Type B pancreatic cell (in vitro differentiated cells): ENCODE data around the gene IRGC. TPM values are rescaled to one million over a fixed set of nuclear protein-coding genes. Genes with fewer than 3 reads are reported as not detected.

Source experiments
- DNase-seq: peaks from one replicate; pipeline ENCODE4 v3.0.0; 2021; ENCODE audit warnings: mixed read lengths; ENCODE audit not compliant: unreplicated experiment; ENCODE audit errors: extremely low spot score
- H3K27ac Mint-ChIP-seq: 2 replicates; pipeline ENCODE4 v1.8.0; 2021; ENCODE audit warnings: mild to moderate bottlenecking, mixed read lengths
- H3K27me3 Mint-ChIP-seq: 2 replicates; pipeline ENCODE4 v1.8.0; 2021; ENCODE audit warnings: mixed read lengths
- H3K36me3 Mint-ChIP-seq: 2 replicates; pipeline ENCODE4 v1.8.0; 2021; ENCODE audit warnings: mixed read lengths
- H3K4me1 Mint-ChIP-seq: one replicate; pipeline ENCODE4 v1.8.0; 2021; ENCODE audit warnings: mixed read lengths; ENCODE audit not compliant: unreplicated experiment
- H3K4me3 Mint-ChIP-seq: 2 replicates; pipeline ENCODE4 v1.8.0; 2021; ENCODE audit warnings: mild to moderate bottlenecking, mixed read lengths
- H3K9me3 Mint-ChIP-seq: 2 replicates; pipeline ENCODE4 v1.8.0; 2021; ENCODE audit warnings: mixed read lengths
- total RNA-seq: library from RNA; stranded (reverse); gene quantifications from 2 replicates; pipeline ENCODE4 v1.2.1, GENCODE V29; 2021; ENCODE audit warnings: low replicate concordance
- TF ChIP-seq, protein P1 (sequence below): fragments of 200-600 bp; sonication (generic); conservative IDR thresholded peaks from 2 replicates; pipeline ENCODE4 v1.5.0; 2021; ENCODE audit warnings: antibody characterized with exemption, mild to moderate bottlenecking

IRGC gene
- total RNA-seq, 1 donor from 2014 or later = not detected

DNA sequence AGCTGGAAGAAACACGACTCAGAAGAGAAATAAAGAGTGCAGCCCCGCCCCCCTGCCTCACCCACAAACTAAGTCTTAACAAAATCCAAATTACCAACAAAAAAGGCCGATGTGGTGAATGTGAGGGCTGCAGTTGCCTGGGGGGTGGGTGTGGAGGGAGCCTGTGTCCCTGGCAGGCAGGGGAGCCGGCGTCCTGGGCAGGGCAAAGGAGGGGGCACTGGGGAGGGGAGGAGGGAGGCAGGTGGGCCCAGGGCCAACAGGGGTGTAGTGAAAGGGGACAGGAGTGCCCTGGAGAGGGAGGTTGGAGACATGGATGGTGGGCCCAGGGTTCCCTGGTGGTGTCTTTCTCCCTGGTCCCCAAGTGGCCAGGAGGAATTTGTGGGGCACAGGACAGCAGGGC is 4.0 kb downstream of the IRGC start:
- TF ChIP-seq, protein P1, sequence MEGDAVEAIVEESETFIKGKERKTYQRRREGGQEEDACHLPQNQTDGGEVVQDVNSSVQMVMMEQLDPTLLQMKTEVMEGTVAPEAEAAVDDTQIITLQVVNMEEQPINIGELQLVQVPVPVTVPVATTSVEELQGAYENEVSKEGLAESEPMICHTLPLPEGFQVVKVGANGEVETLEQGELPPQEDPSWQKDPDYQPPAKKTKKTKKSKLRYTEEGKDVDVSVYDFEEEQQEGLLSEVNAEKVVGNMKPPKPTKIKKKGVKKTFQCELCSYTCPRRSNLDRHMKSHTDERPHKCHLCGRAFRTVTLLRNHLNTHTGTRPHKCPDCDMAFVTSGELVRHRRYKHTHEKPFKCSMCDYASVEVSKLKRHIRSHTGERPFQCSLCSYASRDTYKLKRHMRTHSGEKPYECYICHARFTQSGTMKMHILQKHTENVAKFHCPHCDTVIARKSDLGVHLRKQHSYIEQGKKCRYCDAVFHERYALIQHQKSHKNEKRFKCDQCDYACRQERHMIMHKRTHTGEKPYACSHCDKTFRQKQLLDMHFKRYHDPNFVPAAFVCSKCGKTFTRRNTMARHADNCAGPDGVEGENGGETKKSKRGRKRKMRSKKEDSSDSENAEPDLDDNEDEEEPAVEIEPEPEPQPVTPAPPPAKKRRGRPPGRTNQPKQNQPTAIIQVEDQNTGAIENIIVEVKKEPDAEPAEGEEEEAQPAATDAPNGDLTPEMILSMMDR = no peak
- no peaks in the 10 kb centered on the region for H3K36me3 Mint-ChIP-seq
- H3K27me3 Mint-ChIP-seq = no peaks in the 10 kb centered on the region
- H3K27ac Mint-ChIP-seq = no peak overlapping the region
- H3K9me3 Mint-ChIP-seq = no peaks in the 10 kb centered on the region
- no peak overlapping the region for H3K4me3 Mint-ChIP-seq
- no peak for DNase-seq
- no peaks in the 10 kb centered on the region for H3K4me1 Mint-ChIP-seq

DNA sequence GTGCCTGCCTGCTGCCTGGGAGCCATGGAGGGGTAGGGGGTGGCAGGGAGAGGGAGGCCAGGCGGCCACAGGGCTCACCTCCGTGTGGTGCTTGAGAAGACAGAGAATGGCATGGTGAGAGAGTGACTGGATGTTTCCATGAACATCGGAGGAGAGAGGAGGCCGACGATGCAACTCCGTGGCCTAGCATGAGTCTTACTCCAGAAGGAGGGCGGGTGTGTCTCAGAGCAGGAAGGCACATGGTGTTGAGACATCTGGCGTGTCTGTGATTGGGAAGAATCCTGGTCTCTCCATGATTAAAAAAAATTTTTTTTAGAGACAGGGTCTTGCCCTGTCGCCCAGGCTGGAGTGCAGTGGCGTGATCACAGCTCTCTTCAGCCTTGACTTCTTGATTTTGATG is 5.1 kb downstream of the IRGC start:
- no peaks in the 10 kb centered on the region for H3K36me3 Mint-ChIP-seq
- no peaks in the 10 kb centered on the region for H3K9me3 Mint-ChIP-seq
- no peak overlapping the region for H3K27ac Mint-ChIP-seq
- no peaks in the 10 kb centered on the region for H3K4me1 Mint-ChIP-seq
- TF ChIP-seq, protein P1 = no peak
- H3K27me3 Mint-ChIP-seq = no peaks in the 10 kb centered on the region
- DNase-seq = no peak
- no peak overlapping the region for H3K4me3 Mint-ChIP-seq

DNA sequence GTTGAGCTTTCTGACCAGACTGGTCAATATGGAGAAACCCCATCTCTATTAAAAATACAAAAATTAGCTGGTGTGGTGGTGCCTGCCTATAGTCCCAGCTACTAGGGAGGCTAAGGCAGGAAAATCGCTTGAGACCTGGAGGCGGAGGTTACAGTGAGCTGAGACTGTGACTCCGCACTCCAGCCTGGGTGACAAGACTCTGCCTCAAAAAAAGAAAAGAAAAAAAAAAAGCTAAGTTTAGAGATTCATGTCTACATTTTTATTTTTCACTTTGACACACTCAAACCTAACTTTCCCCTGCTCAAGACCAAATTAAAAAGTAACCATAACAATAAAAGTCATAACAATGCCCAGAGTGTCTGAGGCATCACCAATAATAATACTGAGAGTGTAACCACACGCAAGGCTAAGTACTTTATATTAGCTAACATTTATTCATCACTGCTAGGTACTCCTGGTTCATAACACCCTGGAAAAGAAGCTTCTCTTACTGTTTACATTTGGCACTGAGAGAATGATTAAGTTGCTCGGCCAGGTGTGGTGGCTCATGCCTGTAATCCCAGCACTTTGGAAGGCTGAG is 5.7 kb downstream of the IRGC start:
- Mint-ChIP-seq H3K27me3 (no peaks in the 10 kb centered on the region), H3K36me3 (peaks cover under 1% of the 10 kb centered on the region), H3K4me3 (no peak overlapping the region), H3K9me3 (no peaks in the 10 kb centered on the region), H3K27ac (no peak overlapping the region), H3K4me1 (no peaks in the 10 kb centered on the region)
- DNase-seq = no peak
- TF ChIP-seq, protein P1 = no peak

DNA sequence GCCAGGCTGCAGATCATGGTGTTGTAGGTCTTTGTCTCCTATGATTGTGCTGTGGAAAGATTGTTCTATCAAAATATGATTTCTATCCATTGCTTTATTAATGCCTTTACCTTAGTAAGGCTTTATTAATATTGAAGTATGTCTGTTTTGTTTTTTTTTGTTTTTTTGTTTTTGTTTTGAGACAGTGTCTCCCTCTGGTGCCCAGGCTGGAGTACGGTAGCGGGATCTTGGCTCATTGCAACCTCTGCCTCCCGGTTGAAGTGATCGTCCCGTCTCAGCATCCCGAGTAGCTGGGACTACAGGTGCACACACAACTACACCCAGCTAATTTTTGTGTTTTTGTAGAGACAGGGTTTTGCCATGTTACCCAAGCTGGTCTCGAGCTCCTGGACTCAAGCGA is 7.7 kb downstream of the IRGC start:
- H3K9me3 Mint-ChIP-seq = no peaks in the 10 kb centered on the region
- no peaks in the 10 kb centered on the region for H3K27me3 Mint-ChIP-seq
- H3K4me3 Mint-ChIP-seq = no peak overlapping the region
- DNase-seq = no peak
- H3K4me1 Mint-ChIP-seq = no peaks in the 10 kb centered on the region
- TF ChIP-seq, protein P1 = peak; percentile 44
- no peak overlapping the region for H3K27ac Mint-ChIP-seq
- peaks cover 8% of the 10 kb centered on the region for H3K36me3 Mint-ChIP-seq

DNA sequence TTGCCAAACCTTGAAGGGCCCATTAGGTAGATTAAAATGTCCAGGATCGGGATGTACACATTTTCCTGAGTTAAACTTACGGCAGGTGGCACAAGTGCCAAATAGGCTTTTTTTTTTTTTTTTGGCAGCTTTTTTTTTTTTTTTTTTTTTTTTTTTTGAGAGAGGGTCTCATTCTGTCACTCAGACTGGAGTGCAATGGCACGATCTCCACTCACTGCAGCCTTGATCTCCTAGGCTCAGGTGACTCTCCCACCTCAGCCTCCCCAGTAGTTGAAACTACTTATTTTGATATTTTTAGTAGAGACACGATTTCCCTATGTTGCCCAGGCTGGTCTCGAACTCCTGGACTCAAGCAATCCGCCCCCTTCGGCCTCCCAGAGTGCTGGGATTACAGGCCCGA is 9.0 kb downstream of the IRGC start:
- no peaks in the 10 kb centered on the region for H3K4me1 Mint-ChIP-seq
- no peak overlapping the region for H3K27ac Mint-ChIP-seq

More for the DNA sequence above, 9.0 kb downstream of the IRGC start:
- DNase-seq = no peak
- Mint-ChIP-seq H3K27me3 (no peaks in the 10 kb centered on the region), H3K36me3 (peaks cover 14% of the 10 kb centered on the region), H3K4me3 (no peak overlapping the region), H3K9me3 (no peaks in the 10 kb centered on the region)
- TF ChIP-seq, protein P1 = no peak
